Gastroesophageal sphincter (tissue), 3 donors: Measurements from ENCODE around the gene MYO1F.

Source experiments
- POLR2A ChIP-seq, 2 donors: fragments of 450-650 bp; IDR thresholded peaks; one replicate each; pipeline ENCODE4 v1.6.1; 2017; ENCODE audit warnings: antibody characterized with exemption in 2 of 2, mild to moderate bottlenecking in 2 of 2, moderate library complexity in 1 of 2
- TF ChIP-seq, protein P1 (sequence below), 4 experiments: fragments of 200-600 bp in 2 of 4; fragments of 450-650 bp in 2 of 4; sonication (generic) in 1 of 4; IDR thresholded peaks; one replicate each; pipeline ENCODE4 v1.5.1; 2017 to 2019; ENCODE audit warnings: antibody characterized with exemption in 4 of 4, mild to moderate bottlenecking in 2 of 4, moderate library complexity in 2 of 4

DNA sequence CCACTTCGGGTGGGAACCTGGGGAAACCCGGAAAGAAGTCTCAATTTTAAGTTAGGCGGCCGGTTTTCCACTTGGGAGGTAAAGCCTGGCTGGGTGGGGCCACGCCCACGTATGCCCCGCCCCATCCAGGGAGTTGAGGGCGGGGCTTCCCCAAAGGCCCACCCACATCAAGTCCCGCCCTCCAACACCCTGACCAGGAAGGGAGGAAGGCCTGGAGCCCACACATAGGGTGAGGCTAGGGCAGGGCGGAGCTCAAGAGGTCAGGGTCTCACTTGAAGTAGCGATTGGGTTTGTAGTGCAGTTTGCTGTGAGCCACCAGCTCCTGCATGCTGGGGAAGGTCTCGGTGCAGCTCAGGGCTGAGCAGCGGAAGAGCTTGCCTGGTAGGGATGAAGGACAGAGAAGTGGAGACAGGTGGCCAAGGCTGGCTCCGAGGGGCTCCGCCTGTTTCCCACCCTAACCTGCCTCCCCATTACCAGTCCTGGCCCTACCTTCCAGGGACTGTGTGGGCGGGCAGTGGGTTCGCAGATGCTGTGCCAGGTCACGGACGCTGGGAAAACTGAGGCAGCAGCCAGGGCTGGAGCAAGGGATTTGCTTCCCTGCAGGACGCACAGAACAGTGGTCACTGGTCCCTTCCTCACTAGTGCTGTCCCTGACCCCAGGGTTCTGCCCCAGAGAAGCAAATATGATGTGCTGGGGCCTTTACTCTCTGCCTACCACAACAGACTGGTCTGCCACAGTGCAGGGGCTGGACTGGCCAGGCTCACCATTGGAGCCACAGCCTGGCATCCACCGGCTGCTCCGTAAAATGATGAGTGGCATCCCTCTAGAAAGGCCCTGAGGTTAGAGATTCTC is 64.9 kb downstream of the MYO1F start:
- TF ChIP-seq, protein P1, sequence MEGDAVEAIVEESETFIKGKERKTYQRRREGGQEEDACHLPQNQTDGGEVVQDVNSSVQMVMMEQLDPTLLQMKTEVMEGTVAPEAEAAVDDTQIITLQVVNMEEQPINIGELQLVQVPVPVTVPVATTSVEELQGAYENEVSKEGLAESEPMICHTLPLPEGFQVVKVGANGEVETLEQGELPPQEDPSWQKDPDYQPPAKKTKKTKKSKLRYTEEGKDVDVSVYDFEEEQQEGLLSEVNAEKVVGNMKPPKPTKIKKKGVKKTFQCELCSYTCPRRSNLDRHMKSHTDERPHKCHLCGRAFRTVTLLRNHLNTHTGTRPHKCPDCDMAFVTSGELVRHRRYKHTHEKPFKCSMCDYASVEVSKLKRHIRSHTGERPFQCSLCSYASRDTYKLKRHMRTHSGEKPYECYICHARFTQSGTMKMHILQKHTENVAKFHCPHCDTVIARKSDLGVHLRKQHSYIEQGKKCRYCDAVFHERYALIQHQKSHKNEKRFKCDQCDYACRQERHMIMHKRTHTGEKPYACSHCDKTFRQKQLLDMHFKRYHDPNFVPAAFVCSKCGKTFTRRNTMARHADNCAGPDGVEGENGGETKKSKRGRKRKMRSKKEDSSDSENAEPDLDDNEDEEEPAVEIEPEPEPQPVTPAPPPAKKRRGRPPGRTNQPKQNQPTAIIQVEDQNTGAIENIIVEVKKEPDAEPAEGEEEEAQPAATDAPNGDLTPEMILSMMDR (IDR thresholded peaks at IDR 0.05): no peak
- no peak for TF ChIP-seq POLR2A (IDR thresholded peaks at IDR 0.05)
